ENCODE results near the gene PRICKLE2.

GRCh38 chr3:64254443-64254842 is 29.2 kb upstream of the PRICKLE2 start:
- TF ChIP-seq ZFP3 (CRISPR knock-in tag; IDR thresholded peaks at IDR 0.05) (no peak), ZNF565 (CRISPR knock-in tag; conservative IDR thresholded peaks at IDR 0.05; ENCODE audit: low read depth) (no peak), CREB5 (CRISPR knock-in tag; IDR thresholded peaks at IDR 0.05; ENCODE audit: low read depth) (no peak), PATZ1 (CRISPR knock-in tag; IDR thresholded peaks at IDR 0.05; ENCODE audit: borderline replicate concordance) (no peak), RARB (CRISPR knock-in tag; IDR thresholded peaks at IDR 0.05) (no peak), SNAI2 (CRISPR knock-in tag; IDR thresholded peaks at IDR 0.05) (no peak), ARNTL (CRISPR knock-in tag; IDR thresholded peaks at IDR 0.05; ENCODE audit: borderline replicate concordance, low read depth) (no peak), PPARA (CRISPR knock-in tag; IDR thresholded peaks at IDR 0.05; ENCODE audit: borderline replicate concordance) (no peak)

Measured in SK-N-SH treated with all-trans-retinoic acid at 6 μM for 48 hours (cell line).